GF-D8 (cell line): ENCODE measurements around the gene MPO.

ENCODE experiments used
- DNase-seq: peaks from one replicate; lab custom pipeline; 2025; lab: John Stamatoyannopoulos, UW

MPO gene, protein sequence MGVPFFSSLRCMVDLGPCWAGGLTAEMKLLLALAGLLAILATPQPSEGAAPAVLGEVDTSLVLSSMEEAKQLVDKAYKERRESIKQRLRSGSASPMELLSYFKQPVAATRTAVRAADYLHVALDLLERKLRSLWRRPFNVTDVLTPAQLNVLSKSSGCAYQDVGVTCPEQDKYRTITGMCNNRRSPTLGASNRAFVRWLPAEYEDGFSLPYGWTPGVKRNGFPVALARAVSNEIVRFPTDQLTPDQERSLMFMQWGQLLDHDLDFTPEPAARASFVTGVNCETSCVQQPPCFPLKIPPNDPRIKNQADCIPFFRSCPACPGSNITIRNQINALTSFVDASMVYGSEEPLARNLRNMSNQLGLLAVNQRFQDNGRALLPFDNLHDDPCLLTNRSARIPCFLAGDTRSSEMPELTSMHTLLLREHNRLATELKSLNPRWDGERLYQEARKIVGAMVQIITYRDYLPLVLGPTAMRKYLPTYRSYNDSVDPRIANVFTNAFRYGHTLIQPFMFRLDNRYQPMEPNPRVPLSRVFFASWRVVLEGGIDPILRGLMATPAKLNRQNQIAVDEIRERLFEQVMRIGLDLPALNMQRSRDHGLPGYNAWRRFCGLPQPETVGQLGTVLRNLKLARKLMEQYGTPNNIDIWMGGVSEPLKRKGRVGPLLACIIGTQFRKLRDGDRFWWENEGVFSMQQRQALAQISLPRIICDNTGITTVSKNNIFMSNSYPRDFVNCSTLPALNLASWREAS

DNA sequence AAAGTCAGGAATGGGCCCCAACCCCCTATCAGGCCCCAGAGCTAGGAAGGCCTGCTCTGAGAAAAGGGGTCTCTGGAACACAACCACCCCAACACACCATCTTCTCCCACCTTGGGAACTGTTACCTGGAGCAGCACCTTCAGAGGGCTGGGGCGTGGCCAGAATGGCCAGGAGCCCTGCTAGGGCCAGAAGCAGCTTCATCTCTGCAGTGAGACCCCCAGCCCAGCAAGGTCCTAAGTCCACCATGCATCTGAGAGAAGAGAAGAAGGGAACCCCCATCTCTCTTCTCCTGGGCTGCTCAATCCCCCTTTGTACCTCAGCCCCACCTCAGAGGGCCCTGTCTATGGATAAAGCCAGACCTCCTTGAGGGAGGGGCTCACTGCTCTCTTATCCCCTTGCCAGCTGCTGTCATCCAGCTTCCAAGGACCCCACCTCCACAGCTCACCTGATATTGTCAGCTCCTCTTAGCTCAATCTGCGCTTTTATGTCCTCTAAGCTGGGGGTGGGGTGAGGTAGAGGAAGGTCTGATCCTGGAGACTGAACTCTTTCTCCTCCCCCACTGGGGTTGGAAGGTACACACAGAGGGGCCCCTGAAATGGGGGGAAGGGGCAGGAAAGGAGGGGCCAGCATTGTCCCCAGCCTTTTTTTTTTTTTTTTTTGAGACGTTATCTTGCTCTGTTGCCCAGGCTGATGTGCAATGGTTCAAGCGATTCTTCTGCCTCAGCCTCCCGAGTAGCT is at the start of gene MPO:
MPO (minus strand) TSS at position 456 of the 738 bp plus-strand sequence; CDS start at position 279, 177 bp downstream.
- no peak for DNase-seq

DNA sequence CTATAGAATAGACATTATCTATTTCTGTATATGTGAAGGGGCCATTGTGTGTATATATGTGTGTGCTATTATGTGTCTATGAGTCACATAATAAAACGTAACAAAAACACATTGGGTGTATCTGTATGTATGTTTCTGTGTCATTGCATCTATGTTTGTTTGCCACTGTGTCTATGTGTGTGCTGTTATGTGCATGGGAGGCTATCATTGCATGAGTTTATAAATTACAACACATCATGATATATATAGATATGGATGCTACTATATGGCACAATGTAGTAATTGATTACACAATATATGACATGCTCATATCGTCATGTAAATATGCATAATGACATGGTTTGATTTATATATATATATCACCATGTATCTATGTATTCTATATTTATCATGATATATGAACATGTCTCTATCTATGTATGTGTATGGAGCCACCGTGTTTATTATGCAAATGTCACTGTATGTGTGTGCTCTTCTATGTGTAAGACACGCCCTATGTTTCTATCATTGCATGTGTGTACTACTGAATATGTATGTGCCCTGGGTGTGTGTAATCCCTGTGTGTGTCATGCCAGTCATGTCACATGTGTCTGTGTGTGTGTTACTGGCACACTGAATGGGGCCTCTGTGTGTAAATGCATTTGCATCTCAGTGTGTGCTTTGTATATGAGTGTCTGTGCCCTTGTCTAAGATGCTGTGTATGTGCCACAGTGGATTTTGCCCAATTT is 49.2 kb upstream of the MPO start:
- peak; percentile 100 for DNase-seq

DNA sequence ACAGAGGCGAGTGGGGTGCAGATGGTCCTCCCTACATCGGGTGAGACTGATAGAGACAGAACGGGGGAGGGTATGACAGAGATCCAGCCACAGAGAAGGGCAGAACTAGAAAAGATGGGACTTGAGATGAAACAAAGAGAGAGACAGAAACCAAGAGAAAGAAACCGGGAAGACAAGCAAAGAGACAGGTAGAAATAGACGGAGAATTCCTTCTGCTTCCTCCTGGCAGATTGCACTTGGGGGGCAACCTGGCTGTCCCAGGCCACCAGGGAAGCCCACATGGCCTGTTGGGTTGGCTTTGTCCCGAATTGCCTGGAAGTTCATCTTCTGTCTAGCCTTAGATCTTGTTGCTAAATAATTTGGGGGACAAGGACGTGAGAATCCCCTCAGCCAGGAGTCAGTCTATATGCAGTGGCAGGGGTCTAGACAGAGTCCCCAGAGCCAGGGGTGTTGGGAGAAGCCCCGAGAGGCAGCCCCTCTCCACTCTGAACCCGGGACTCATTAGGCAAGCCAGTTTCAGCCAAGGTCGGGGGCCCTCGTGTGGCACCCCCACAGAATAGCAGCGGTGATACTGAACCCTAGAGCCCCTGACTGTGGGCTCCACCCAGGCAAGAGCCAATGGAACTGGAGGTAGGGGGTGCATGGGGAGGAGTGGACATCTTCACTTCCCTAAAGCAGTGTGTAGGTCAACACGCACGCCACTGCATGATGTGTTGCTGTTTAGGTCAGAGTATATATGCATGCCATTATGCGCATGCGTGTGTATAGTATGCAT is 48.5 kb upstream of the MPO start:
- no peak for DNase-seq

DNA sequence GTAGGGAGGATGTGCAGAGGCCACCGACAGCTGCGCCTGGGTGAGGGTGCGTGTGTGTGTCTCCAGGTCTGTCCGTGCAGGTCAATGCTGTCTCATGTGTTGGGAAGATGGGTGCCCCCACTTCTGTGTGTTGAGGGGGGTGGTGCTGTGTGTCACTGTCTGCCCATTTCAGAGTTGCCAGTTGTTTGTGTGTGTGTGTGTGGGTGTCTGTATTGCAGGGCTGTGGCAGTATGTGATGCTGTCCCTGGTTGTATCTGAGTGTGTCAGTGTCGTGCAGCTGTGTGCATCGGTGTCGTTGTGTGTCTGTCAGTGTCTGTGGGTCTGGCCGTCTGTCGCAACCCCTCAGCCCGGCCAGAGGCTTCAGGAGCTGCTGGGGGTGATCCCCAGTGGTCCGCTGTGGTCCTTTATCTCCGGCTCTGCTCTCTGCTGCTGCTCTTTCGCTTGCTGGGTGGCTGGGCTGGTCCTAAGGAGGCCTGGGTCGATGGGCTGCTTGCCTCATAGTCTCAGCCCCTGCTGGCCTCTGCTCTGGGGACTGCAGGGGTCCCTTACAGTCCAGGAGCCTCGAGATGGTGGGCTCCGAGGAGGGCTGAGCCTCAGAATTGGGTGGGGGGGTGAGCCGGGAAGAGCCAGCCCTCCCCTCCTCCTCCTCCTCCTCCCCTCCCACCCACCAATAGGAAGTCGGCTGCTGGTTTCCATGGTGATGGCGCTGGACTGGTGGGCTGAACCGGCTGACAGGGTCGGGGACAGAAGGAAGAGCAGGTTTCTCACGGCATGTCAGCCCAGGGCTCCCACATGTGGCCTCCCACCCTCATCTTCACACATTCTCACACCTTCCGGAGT is 47.7 kb upstream of the MPO start, which contains the start of gene TSPOAP1:
TSPOAP1 (minus strand) TSS at position 601 of the 840 bp plus-strand sequence. CDS start 875 bp downstream, outside the sequence.
- DNase-seq: peak; percentile 83

DNA sequence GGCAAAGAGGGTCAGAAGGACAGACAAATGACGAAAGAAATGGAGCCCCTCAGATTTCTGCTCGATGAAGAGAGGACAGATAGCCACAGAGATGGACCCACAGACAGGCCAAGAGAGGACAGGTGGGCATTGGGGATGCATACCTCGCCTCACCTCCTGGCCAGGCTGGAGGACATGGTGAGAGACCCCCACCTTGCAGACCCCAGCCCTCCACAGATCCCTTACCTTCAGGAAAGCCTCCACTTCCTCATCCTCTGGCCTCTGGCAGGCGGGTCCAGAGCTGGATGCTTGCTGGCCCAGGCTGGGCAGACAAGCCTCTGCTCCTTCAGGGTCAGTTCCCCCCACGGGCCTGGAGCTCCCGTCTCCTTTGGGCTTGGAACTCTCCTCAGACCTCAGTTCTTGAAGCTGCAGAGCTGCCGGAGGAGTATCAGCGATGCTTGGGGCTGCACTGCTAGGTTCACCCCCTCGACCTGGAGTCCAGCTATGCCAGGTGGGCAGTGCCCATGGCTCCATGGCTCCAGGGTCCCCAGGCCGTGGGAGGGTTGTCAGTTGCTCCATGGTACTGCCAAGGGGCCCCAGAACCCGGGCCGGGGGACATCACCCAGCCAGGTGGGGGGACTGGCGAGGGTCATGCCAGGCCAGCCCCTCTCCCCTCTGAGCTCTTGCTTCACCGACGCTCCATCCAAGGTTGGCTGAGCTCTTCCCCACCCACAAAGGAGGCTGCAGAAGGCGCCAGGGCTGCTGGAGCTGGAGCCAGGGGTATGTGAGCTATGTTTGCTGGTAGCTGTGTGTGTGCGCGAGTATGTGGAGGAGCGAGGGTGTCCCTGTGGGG is 46.8 kb upstream of the MPO start:
- DNase-seq: no peak

DNA sequence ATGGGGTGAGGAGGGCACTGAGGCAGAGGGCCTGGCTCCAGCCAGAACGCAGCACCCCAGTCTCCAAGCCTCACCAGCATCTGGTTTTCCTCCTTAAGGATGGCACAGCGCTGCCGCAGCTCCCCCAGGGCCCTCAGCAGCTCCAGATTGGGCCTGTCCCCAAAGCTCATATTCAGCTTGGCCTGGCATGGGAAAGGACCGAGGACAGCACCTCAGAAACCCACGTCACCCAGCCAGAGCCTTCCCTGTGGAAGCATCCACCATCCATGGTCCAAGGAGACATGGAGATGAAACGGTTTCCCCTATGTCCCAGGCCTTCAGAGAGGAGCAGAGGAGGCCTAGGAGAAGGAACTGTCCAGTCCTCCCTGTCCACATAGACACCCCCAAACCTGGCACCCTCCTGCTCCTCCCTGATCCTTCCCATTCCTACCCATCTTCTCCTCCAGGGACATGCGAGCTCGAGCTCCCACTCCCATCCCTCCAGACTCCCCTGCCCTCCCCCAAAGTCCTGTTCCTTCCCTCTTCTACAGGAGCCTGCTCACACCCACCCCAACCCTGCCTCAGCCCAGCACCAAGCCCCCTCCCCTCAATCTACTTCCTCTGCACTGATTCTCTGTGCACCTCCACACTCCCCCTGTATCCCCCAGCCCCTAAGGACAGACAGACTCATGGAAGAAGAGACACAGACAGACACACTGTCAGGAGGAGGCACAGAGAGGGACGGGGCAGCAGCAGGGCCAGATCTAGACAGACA is 46.1 kb upstream of the MPO start:
- no peak for DNase-seq

DNA sequence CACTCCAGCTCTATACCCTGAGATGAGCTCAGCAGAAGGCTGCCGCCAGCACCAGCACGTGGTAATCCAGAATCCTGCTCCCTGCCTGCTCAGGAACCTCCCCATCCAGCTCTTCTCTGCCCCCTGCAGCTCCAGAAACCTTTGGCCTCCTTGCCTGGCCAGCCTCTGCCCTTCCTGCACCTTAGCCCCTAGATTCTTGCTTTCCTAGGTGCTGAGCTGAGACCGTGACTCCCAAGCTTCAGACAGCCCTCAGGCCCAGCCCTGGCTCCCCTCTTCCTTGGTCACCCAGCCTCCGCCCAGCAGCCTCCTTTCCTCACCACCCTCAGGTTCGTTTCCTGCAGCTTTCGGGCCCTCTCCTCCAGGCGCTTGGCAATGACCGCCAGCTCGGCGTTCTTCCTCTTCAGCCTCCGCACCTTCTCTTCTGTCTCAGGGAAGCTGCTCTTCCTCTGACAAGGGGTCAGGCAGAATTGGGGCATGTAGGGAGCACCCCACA is 45.3 kb upstream of the MPO start:
- DNase-seq: peak; percentile 48

DNA sequence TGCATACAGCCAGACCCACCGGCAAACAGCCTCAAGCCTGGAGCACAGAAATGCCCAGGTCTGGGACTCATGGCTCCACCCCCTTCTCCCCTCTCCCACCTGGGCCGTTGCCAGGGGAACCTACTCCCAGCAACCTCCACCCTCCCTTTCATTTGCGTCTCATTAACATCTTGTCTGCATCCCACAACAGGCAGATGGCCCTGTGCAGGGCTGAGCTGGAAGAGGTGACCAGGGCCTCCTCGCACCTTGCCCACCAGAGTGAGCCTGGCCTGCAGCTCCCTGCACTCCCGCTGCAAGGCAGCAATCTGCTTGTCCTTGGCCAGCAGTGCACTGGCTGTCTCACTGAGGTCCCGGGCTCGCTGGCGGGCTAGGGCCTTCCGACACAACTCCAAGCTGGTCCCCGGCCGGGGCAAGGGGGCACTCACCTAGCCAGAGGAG is 44.6 kb upstream of the MPO start:
- peak; percentile 68 for DNase-seq

DNA sequence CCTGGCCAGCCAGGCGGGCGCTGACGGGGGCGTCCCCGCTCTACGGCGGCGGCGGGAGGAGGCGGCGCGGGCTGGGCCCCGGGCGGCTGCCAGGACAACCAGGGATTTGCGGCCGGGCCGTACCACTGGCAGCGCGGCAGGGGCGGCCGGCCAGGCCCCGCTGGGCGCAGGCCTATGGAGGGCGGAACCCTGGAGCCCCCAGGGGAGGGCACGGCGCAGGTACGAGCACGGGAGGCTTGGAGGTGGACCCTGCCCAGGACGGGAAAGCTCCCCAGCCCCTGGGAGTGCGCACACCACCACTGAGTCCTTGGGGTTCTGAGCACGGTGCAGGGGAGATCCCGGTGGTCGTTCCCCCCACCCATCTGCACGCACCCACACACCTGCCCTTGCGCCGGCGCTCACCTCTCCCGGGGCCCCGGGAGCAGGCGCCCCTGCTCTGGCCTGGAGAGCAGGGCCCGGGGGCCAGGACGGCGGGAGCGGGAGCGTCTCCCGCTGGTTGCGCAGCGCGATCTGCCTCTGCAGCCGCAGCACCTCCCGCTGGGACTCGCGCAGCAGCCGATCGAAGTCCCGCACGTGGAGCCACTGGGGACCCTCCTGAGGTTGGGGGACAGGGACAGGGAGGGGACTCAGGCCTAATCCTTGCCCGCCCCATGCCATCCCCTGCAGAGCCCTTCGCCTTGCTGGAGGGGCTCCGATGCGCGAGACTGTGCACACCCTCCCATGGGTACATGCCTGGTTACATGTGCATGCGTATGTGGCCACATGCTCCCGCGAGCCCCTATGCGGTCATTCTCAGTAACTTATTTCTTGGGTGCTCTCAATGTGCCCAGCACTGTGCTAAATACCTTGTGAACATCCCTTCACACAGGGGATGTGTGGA is 43.9 kb upstream of the MPO start:
- DNase-seq: no peak

DNA sequence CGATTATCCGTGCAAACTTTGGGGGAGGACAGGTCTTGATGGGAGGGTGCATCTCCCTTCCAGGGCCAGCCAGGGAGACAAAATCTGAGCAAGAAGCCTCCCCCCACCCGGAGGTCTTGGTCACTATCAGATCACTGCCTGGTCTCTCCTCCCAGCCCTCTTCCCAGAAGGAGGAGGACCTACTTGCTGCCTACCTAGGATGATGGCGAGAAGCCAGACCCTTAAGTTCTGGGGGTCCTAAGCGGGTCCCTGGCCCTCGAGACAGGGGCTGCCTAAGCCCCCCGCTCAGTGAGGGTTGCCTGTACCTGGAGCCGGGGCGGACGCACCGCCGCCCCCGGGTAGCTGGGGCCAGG is 43.3 kb upstream of the MPO start:
- DNase-seq: no peak

DNA sequence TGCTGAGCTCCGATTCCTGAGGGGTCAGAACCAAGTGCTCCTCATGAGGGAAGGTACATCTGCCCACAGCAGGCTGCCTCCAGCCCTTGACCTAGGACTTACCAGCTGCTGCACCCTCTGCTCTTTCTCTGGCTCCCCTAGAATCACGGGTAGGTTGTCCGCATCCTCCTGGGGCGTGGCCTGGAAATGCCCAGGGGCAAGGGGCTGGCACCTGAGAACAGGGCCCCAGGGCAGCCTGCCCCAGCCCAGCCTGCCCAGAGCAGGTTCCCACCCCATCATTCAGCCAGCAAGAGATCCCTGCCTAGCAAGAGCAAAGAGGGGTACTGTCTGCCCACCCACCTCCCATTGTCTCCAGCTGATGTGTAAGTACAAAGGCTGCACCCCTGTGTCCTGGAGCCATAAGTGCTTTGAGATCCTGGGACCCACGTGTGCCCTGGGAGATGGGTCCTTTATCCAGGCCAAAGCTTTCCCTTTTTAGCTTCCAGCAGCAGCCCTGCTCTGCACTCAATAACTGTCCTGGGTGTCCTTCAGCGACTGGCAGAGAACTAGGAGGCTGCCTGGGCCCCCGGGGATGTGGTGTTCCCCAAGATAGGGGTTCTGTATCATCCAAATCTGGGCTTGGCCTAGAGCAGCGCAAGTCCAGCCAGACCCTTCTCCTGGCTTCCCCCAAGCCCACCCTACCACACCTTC is 42.8 kb upstream of the MPO start:
- no peak for DNase-seq

DNA sequence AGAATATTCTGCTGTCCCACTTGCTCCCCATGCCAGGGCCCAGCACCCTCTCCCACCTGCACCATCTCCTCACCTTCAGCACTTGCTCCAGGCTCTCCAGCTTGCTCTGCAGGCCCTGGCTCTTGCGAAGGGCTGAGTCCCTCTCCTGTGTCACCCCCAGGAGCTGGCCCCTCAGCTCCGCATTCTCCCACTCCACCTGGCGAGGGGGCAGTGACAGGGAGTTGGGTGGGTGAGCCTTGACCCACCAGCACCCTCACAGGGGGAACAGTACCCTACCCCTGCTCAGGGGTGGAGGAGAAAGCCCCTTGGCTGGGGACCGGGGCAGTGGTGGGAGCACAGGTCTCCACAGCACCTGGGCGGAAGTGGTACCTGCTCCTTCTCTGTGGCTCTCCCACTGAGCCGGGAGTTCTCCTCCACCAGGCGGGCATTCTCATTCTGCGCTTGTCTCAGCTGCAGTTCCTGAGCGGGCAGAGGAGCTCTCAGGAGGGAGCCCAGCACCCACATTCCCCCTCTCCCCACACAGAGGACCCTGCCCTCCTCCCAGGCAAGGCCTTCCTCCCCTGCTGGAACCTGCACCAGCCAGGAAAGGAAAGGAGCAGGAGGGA is 41.9 kb upstream of the MPO start:
- DNase-seq: no peak

DNA sequence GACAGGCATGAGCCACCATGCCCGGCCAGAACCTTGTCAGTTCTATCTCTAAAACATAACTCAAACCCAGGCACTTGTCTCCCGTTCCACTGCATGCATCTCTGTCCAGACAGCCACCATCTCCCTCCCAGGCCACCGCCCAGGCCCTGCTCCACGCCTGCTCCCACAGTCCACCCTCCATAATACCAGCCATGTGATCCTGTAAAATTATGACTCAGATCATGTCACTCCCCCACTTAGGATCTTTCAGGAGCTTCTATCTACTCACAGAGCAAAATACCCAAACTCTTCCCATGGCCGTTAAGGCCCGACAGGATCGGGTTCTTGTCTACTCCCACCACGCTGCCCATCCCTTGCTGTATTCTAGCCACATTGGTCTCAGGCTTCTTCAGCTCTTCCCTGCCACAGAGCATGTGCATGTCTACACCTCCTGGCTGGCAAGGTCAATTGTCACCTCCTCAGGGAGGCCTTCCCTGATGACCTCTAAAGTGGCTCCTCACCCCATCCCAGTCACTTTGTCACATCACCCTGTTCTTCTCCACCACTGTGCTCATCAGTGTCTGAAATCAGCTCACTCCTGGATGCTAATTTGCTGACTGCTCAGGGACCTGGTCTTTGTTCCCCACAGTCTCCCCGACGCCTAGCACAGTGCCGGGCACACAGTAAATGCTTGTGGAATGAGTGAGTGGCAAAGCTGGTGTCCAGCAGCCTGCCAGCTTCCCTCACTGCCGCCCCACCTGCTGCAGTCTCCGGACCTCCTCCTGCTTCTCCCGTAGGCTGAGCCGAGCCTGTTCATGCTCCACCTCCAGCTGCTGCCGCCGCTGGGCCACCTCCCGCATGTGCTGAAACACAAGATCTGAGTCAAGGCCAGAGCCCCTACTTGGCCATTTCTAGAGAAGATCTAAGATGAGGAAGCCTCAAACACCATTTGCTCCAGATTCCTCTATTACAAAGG is 41.1 kb upstream of the MPO start:
- no peak for DNase-seq

DNA sequence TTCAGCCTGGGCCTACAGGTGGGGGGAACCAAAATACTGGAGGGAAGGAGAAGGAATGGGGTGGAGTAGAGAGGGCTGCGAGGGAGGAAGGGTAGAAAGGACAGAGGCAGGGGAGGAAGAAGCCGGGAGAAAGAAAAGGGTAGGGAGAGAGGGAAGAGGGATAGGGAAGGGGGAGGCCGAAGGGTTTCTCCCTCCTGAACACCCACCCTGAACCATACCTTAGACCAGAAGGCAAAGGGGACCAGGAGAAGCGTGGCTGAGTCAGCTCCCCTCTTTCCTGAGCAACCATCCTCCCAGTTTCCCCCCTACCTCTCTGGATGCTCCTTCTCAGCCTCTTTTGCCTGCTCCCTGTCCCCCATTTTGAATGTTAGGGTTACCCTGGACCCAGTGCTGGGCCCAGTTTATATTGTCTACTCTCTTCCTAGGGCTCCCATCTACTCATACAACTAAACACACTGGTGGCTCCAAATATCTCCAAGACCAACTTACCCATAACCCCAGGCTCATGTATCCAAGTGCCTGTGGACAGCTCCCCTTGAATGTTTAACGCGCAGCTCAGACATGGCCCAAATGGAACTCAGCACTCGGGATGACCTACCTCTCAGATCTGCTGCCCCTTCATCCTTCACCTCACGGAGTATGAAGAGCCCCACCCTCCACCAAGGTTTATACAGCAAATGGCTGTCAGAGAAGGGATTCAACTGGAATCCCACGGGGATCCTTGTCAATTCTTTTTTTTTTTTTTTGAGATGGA is 40.0 kb upstream of the MPO start:
- no peak for DNase-seq
